Smooth muscle cell (in vitro differentiated cells): ENCODE measurements around the gene DSPP. TPM values are rescaled to one million over a fixed set of nuclear protein-coding genes. Genes with fewer than 3 reads are reported as not detected.
"Not testable (repeated sequence)": the region's sequence is repeated elsewhere in the genome, so short reads cannot be mapped to it uniquely, and the experiment has no call there.

Experiments used
- DNase-seq: peaks from one replicate; lab custom pipeline; 2025; ENCODE audit not compliant: unreplicated experiment; lab: John Stamatoyannopoulos, UW
- H2AFZ ChIP-seq: fragments of 200-600 bp; sonication (generic); 2 replicates; pipeline ENCODE4 v1.6.0; 2016; ENCODE audit warnings: antibody characterized with exemption, low read depth, mild to moderate bottlenecking
- H3F3A ChIP-seq: fragments of 200-600 bp; sonication (generic); 2 replicates; pipeline ENCODE4 v1.6.0; 2017; ENCODE audit warnings: antibody characterized with exemption, low read depth
- H3K27ac ChIP-seq: fragments of 200-600 bp; sonication (generic); 2 replicates; pipeline ENCODE4 v1.5.1; 2016; ENCODE audit warnings: low read depth, mild to moderate bottlenecking
- H3K27me3 ChIP-seq: fragments of 200-600 bp; sonication (generic); 2 replicates; pipeline ENCODE4 v1.6.1; 2016; ENCODE audit warnings: low read depth, mild to moderate bottlenecking
- H3K36me3 ChIP-seq: fragments of 200-600 bp; sonication (generic); 2 replicates; pipeline ENCODE4 v1.5.1; 2016; ENCODE audit warnings: low read depth
- H3K4me1 ChIP-seq: fragments of 200-600 bp; sonication (generic); 2 replicates; pipeline ENCODE4 v1.5.1; 2016; ENCODE audit warnings: low read depth
- H3K4me2 ChIP-seq: fragments of 200-600 bp; sonication (generic); 2 replicates; pipeline ENCODE4 v1.6.0; 2016; ENCODE audit warnings: mild to moderate bottlenecking
- H3K4me3 ChIP-seq: fragments of 200-600 bp; sonication (generic); 2 replicates; pipeline ENCODE4 v1.5.1; 2016; ENCODE audit warnings: mild to moderate bottlenecking
- H3K79me2 ChIP-seq: fragments of 200-600 bp; sonication (generic); 2 replicates; pipeline ENCODE4 v1.6.0; 2016; ENCODE audit warnings: low read depth, mild to moderate bottlenecking
- H3K9ac ChIP-seq: fragments of 200-600 bp; sonication (generic); 2 replicates; pipeline ENCODE4 v1.6.0; 2016; ENCODE audit warnings: low read depth
- H3K9me3 ChIP-seq: fragments of 200-600 bp; sonication (generic); replicated peaks from 2 replicates; pipeline ENCODE4 v1.5.1; 2016; ENCODE audit warnings: low read depth
- H4K20me1 ChIP-seq: fragments of 200-600 bp; sonication (generic); 2 replicates; pipeline ENCODE4 v1.6.0; 2016; ENCODE audit warnings: low read depth
- WGBS: methylation state at CpG from one replicate; pipeline ENCODE4 v1.1.7; 2016; ENCODE audit warnings: low lambda C conversion rate; 5-methylcytosine and 5-hydroxymethylcytosine counted together
- polyA plus RNA-seq: library from polyadenylated mRNA; unstranded; fragments of >200 nt; fragmentation: Nextera tagmentation; extraction: Ambion mirVana; gene quantifications from 2 replicates; pipeline ENCODE4 v1.2.1, GENCODE V29; 2016
- total RNA-seq: library from RNA; depleted of rRNA; stranded (reverse); fragments of >200 nt; gene quantifications from 2 replicates; pipeline ENCODE4 v1.2.3, GENCODE V29; 2014
- TF ChIP-seq, protein P1 (sequence below): fragments of 200-600 bp; sonication (generic); IDR thresholded peaks from 2 replicates; pipeline ENCODE4 v1.5.1; 2017; ENCODE audit warnings: borderline replicate concordance, mild to moderate bottlenecking, antibody characterized with exemption; ENCODE audit not compliant: insufficient read depth, poor library complexity, severe bottlenecking

Gene DSPP
- total and polyA plus RNA-seq, 2 experiments from 2014 or later: not detected

DNA sequence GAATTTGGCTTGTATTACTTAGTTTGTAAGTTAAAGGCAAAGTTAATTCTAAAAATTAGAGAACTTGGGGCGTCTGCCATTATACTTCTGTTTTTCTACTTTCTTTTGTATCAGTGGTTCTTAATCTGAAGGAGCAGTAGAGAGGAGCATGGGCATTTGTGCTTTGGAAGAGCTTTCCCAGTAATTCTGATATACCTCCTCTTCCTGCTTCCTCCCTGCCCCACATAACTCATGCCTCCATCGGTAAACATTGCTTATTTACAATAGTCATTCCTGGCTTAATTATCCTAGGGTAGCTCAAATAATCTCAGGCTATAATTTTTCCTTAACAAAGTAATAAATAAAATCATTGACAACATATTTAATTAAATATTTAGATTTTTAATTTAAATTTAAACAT is 42.1 kb upstream of the DSPP start:
- no peak for DNase-seq
- Histone ChIP-seq H3K4me3 (no peak overlapping the region), H3K27ac (no peak overlapping the region), H3K9ac (no peak overlapping the region), H3F3A (no peaks in the 10 kb centered on the region), H3K27me3 (no peaks in the 10 kb centered on the region), H4K20me1 (no peaks in the 10 kb centered on the region), H3K36me3 (no peaks in the 10 kb centered on the region), H3K79me2 (no peaks in the 10 kb centered on the region), H3K4me1 (no peaks in the 10 kb centered on the region), H3K9me3 (no peaks in the 10 kb centered on the region), H2AFZ (no peak overlapping the region), H3K4me2 (no peak overlapping the region)
- TF ChIP-seq, protein P1, sequence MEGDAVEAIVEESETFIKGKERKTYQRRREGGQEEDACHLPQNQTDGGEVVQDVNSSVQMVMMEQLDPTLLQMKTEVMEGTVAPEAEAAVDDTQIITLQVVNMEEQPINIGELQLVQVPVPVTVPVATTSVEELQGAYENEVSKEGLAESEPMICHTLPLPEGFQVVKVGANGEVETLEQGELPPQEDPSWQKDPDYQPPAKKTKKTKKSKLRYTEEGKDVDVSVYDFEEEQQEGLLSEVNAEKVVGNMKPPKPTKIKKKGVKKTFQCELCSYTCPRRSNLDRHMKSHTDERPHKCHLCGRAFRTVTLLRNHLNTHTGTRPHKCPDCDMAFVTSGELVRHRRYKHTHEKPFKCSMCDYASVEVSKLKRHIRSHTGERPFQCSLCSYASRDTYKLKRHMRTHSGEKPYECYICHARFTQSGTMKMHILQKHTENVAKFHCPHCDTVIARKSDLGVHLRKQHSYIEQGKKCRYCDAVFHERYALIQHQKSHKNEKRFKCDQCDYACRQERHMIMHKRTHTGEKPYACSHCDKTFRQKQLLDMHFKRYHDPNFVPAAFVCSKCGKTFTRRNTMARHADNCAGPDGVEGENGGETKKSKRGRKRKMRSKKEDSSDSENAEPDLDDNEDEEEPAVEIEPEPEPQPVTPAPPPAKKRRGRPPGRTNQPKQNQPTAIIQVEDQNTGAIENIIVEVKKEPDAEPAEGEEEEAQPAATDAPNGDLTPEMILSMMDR: no peak
- 75% methylated on average over 2 of the region's 2 CpGs for WGBS

GRCh38 chr4:87567191-87567590 is 41.1 kb upstream of the DSPP start:
- Histone ChIP-seq H3K9ac (no peak overlapping the region), H4K20me1 (no peaks in the 10 kb centered on the region), H3K4me3 (no peak overlapping the region), H3K27ac (no peak overlapping the region), H3K9me3 (no peaks in the 10 kb centered on the region), H3F3A (no peaks in the 10 kb centered on the region), H2AFZ (no peak overlapping the region), H3K4me2 (no peak overlapping the region), H3K79me2 (no peaks in the 10 kb centered on the region), H3K36me3 (no peaks in the 10 kb centered on the region), H3K27me3 (no peaks in the 10 kb centered on the region), H3K4me1 (no peaks in the 10 kb centered on the region)
- TF ChIP-seq, protein P1: no peak
- no peak for DNase-seq
- 93% methylated on average over 2 of the region's 2 CpGs for WGBS

DNA sequence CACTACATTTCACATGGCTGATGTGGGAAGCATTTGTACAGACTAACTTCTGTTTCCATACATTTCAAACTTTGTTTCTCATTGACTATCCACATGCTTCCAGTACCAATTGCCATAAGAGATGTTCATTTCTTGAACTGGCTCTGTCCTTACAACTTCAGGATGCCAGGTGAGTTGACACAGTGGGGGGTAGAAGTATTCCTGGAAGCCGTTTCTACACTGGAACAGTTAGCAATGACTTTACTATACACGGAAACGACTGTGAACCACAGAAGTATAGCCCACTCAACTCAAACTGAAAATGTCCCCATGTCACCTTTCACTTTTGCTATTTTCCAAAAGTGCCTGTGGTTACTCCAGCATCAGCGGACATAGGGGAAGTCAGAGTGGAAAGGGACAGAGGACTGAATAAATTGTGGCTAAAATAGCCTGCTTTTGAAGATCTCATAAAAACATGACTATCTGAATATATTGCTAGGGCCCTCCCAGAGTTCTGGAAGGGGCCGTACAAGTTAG is 38.0 kb upstream of the DSPP start:
- DNase-seq: no peak
- Histone ChIP-seq H4K20me1 (no peaks in the 10 kb centered on the region), H3K4me1 (no peaks in the 10 kb centered on the region), H3K36me3 (no peaks in the 10 kb centered on the region), H3F3A (no peaks in the 10 kb centered on the region), H3K9ac (no peak overlapping the region), H3K27me3 (no peaks in the 10 kb centered on the region), H3K79me2 (no peaks in the 10 kb centered on the region), H3K4me2 (no peak overlapping the region), H3K9me3 (no peaks in the 10 kb centered on the region), H2AFZ (no peak overlapping the region), H3K4me3 (no peak overlapping the region), H3K27ac (no peak overlapping the region)
- TF ChIP-seq, protein P1: no peak
- 91% methylated on average over 5 of the region's 5 CpGs for WGBS

DNA sequence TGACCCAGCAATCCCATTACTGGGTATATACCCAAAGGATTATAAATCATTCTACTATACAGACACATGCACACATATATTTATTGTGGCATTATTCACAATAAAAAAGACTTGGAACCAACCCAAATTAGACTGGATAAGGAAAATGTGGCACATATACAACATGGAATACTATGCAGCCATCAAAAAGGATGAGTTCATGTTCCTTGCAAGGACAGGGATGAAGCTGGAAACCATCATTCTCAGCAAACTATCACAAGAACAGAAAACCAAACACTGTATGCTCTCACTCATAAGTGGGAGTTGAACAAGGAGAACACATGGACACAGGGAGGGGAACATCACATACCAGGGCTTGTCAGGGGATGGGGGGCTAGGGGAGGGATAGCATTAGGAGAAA is 34.0 kb upstream of the DSPP start:
- H4K20me1 ChIP-seq, DNase-seq, H3K9me3 ChIP-seq, H3K79me2 ChIP-seq, H3K4me3 ChIP-seq, H3K4me1 ChIP-seq, H3K36me3 ChIP-seq, H3K9ac ChIP-seq, H3F3A ChIP-seq, H2AFZ ChIP-seq, H3K27ac ChIP-seq, H3K27me3 ChIP-seq, H3K4me2 ChIP-seq: not testable (repeated sequence)
